Measurements from ENCODE around the gene FSTL3. TPM values are rescaled to one million over a fixed set of nuclear protein-coding genes. Genes with fewer than 3 reads are reported as not detected.

FSTL3 gene
- total RNA-seq, 4 donors from 2014 or later, result 120 to 212 (median 152) TPM

DNA sequence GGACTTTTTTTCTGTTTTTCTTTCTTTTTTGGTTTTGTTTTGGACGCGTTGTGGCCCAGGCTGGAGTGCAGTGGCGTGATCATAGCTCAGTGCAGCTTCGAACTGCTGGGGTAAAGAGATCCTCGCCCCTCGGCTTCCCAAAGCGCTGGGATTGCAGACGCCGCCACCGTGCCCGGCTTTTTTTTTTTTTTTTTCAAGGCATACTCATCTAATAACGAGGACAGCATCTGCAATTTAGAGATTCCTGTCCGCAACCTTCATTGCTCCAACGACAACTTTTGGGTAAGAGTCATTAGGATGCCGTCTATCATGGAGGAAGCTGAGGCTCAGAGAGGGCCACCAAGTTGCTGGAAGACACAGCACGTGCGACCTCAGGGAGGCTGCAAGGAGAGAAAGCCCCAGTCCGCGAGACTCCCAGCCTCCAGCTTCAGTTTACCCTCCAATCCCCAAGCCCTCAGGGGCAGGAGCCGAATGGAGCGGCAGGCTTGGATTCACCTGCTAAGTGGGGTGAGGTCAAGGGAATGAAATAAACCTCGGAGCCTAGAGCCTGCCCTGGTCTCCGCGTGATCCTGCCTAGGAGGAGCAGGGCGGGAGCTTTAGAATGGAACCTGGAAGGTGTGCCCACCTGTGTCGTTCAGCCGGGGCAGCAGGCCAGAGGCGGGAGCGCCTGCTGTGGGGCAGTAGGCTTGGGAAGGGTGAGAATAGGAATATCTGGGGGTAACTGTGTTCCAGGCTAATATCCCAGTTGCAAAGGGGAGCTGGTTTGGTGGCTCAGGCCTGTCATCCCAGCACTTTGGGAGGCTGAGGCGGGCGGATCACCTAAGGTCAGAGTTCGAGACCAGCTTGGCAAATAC is 42.2 kb upstream of the FSTL3 start:
- no peak for DNase-seq (ENCODE audit: low spot score)
- ATAC-seq (ENCODE audit: low FRiP score), result no peak
- TF ChIP-seq, protein P1, sequence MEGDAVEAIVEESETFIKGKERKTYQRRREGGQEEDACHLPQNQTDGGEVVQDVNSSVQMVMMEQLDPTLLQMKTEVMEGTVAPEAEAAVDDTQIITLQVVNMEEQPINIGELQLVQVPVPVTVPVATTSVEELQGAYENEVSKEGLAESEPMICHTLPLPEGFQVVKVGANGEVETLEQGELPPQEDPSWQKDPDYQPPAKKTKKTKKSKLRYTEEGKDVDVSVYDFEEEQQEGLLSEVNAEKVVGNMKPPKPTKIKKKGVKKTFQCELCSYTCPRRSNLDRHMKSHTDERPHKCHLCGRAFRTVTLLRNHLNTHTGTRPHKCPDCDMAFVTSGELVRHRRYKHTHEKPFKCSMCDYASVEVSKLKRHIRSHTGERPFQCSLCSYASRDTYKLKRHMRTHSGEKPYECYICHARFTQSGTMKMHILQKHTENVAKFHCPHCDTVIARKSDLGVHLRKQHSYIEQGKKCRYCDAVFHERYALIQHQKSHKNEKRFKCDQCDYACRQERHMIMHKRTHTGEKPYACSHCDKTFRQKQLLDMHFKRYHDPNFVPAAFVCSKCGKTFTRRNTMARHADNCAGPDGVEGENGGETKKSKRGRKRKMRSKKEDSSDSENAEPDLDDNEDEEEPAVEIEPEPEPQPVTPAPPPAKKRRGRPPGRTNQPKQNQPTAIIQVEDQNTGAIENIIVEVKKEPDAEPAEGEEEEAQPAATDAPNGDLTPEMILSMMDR (IDR thresholded peaks at IDR 0.05), result no peak

DNA sequence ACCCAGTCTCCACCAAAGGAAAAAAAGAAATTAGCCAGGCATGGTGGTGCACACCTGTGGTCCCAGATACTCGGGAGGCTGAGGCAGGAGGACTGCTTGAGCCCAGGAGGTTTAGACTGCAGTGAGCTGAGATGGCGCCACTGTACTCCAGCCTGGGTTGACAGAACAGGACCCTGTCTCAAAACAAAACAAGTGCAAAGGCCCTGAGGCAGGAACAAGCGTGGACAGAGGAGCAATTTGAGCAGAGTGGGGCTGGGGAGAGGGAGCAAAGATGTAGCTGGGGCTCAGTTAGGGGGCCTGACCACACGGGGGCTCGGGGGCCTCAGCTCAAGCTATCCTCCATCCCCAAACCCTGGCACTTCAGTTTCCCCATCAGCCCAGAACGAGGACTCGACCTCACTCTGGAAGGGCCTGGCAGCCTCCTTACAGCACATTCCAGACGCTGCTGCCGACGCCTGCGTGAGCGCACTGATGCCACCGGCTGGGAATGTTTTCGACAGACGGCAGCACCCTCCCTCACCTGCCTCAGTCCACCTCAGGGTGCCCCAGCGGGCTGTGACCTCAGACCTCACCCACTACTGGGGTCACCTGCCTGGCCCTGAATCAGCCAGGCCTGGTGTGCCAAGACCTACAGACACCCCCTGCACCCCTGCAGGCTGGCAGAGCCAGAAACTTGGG is 41.1 kb upstream of the FSTL3 start:
- DNase-seq (ENCODE audit: low spot score), result no peak
- no peak for ATAC-seq (ENCODE audit: low FRiP score)
- TF ChIP-seq, protein P1 (IDR thresholded peaks at IDR 0.05), result no peak

DNA sequence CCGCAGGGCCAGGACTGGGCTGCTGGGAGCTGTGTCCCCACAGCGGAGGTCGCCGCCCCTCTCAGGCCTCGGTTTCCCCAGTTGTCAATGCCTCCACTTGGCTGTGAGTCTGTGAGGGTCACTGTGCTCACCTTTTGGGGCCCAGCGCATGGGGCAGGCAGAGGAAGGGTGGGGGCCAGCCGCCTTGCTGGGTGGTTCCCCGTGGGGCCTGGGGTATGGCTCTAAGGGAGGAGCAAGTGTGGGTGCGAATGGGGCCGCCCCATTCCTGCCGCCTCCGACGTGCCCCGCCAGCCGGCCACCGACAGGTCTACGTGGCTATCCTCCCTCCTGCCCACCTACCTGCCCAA is 37.3 kb upstream of the FSTL3 start:
- DNase-seq (ENCODE audit: low spot score) (no peak), ATAC-seq (ENCODE audit: low FRiP score) (no peak)
- TF ChIP-seq, protein P1 (IDR thresholded peaks at IDR 0.05), result no peak

DNA sequence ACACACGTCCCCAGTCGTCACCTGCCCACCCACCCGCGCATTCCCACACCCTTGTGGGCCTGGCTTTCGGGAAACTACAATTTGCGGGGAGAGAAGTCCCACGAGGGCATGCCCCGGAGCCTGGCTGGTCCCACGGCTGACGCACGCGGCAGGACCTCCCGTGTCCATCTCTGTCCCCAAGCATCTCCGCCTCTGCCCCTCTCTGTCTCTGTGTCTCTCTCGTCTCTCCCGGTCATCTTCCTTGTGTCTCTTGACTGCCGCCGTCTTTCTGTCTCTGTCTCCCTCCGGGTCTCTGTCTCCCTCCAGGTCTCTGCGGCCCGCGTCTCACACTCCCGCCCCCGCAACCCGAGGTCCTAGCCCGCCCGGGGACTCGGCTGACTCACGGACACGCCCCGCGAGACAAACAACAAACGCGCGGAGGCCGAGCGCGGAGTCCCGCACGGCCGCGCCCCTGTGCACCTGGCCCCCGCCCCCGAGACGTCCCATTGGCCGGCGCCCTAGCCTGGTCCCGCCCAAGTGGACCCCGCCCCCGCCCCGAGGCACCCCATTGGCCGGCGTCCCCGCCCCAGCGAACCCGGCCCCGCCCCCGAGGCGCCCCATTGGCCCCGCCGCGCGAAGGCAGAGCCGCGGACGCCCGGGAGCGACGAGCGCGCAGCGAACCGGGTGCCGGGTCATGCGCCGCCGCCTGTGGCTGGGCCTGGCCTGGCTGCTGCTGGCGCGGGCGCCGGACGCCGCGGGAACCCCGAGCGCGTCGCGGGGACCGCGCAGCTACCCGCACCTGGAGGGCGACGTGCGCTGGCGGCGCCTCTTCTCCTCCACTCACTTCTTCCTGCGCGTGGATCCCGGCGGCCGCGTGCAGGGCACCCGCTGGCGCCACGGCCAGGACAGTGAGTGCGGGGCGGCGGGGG is 36.7 kb upstream of the FSTL3 start, which contains the start of gene FGF22:
Gene FGF22, plus strand, starts transcription at position 627 of the 908 bp plus-strand sequence. Its CDS starts 47 bp downstream, at position 674.
- DNase-seq (ENCODE audit: low spot score) (peak; percentile 82), ATAC-seq (ENCODE audit: low FRiP score) (peak; percentile 91)
- TF ChIP-seq, protein P1 (IDR thresholded peaks at IDR 0.05), result no peak

DNA sequence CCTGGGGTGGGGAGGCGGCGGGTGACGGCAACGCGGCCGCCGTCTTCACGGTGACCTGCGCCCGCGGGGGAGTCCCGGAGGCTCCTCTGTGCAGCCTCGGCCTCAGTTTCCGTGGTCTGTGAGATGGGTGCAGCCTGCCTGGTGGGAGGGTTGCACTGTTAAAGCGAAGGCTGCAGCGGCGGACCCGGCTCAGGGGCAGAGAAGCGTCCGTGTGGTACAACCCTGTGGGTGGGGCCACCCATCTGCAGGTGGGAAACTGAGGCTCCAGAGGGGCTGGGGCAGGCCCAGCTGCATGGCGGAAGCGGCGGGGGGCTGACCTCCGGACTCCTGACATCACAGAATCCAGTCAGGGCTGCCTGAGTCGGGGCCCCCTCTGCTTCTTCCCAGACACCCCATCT is 36.0 kb upstream of the FSTL3 start:
- ATAC-seq (ENCODE audit: low FRiP score), result no peak
- TF ChIP-seq, protein P1 (IDR thresholded peaks at IDR 0.05), result no peak

DNA sequence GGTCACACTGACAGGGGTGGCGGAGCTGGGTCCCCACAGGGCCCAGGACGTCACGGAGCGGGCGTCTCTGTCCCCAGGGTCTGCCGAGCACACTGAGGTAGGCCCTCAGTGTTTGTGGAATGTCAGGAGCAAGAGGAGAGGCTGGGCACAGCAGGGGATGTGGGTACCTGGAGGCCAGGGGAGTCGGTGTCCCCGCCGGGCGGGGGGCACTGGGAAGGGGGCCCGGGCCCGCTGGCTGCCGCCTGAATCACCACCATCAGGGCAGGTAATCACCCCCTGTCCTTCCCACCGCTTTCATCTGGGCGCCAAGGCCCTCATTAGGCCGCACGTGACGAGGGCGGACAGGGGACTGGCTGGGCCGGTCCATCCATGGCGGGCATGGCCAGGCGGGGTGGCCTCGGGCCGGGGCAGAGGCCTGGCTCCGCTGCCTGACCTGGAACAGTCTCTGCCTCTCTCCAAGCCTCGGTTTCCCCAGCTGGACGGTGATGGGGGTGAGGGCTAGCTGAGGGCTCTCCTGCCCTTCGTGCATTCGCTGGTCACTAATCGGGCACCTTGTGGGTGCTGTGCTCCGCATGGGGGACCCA is 35.5 kb upstream of the FSTL3 start:
- TF ChIP-seq, protein P1 (IDR thresholded peaks at IDR 0.05), result no peak

More for the DNA sequence above, 36.0 kb upstream of the FSTL3 start:
- no peak for DNase-seq (ENCODE audit: low spot score)

More for the DNA sequence above, 35.5 kb upstream of the FSTL3 start:
- ATAC-seq (ENCODE audit: low FRiP score) (no peak), DNase-seq (ENCODE audit: low spot score) (no peak)
